ENCODE results near the gene TYSND1. TPM values are rescaled to one million over a fixed set of nuclear protein-coding genes. Genes with fewer than 3 reads are reported as not detected.

The TYSND1 gene
- total and polyA plus RNA-seq, 2 of the 13 experiments (the other 11 are each of a cell fraction or from before 2014, with no cell fraction given), result 3.3 to 8.9 TPM

DNA sequence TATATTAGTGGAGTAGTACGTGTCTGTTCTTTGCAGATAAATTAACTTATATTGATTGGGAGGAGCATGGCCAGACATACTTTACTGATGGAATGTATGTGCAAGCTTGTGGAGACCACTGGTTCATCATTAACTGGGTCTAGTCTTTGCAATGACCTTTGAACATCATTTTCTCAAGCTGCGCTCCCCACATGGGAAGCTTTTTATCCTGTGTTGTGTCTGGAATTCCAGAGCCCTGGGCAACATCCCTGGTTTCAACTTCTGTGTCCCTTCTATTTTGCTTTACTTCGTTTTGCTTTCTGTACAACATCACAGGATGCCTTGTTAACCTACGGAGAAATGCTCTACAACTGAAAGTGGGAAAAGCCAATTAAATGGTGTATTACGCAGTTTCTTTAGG is 55.5 kb downstream of the TYSND1 start (continued):
- TF ChIP-seq EP300 (IDR thresholded peaks at IDR 0.05; ENCODE audit: low read depth in 2 of 2, low read length in 2 of 2), result peak in 1 of 2 experiments; percentile 77; a peak in 2 of 4 replicates
- no peak; the same call in 1 of the 2 replicates for TF ChIP-seq EP300 (CRISPR knock-in tag; IDR thresholded peaks at IDR 0.05; ENCODE audit: borderline replicate concordance)
- TF ChIP-seq SALL1 (CRISPR knock-in tag; IDR thresholded peaks at IDR 0.05), result peak; percentile 80; the same call in 1 of the 2 replicates
- TF ChIP-seq, protein P1, sequence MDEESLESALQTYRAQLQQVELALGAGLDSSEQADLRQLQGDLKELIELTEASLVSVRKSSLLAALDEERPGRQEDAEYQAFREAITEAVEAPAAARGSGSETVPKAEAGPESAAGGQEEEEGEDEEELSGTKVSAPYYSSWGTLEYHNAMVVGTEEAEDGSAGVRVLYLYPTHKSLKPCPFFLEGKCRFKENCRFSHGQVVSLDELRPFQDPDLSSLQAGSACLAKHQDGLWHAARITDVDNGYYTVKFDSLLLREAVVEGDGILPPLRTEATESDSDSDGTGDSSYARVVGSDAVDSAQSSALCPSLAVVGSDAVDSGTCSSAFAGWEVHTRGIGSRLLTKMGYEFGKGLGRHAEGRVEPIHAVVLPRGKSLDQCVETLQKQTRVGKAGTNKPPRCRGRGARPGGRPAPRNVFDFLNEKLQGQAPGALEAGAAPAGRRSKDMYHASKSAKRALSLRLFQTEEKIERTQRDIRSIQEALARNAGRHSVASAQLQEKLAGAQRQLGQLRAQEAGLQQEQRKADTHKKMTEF (CRISPR knock-in tag; IDR thresholded peaks at IDR 0.05), result peak; percentile 68; the same call in 1 of the 2 replicates
- peak; percentile 74; the same call in 1 of the 2 replicates for TF ChIP-seq ZKSCAN8 (CRISPR knock-in tag; IDR thresholded peaks at IDR 0.05; ENCODE audit: borderline replicate concordance)
- TF ChIP-seq, protein P2, sequence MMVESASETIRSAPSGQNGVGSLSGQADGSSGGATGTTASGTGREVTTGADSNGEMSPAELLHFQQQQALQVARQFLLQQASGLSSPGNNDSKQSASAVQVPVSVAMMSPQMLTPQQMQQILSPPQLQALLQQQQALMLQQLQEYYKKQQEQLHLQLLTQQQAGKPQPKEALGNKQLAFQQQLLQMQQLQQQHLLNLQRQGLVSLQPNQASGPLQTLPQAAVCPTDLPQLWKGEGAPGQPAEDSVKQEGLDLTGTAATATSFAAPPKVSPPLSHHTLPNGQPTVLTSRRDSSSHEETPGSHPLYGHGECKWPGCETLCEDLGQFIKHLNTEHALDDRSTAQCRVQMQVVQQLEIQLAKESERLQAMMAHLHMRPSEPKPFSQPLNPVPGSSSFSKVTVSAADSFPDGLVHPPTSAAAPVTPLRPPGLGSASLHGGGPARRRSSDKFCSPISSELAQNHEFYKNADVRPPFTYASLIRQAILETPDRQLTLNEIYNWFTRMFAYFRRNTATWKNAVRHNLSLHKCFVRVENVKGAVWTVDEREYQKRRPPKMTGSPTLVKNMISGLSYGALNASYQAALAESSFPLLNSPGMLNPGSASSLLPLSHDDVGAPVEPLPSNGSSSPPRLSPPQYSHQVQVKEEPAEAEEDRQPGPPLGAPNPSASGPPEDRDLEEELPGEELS (CRISPR knock-in tag; IDR thresholded peaks at IDR 0.05), result peak; percentile 92
- TF ChIP-seq FOSL2 (CRISPR knock-in tag; IDR thresholded peaks at IDR 0.05), result peak; percentile 46; the same call in 1 of the 2 replicates
- TF ChIP-seq POLR2AphosphoS5 (IDR thresholded peaks at IDR 0.05; ENCODE audit: low read depth, low read length), result peak; percentile 55
- peak; percentile 71; the same call in 1 of the 2 replicates for TF ChIP-seq SOX5 (CRISPR knock-in tag; IDR thresholded peaks at IDR 0.05; ENCODE audit: borderline replicate concordance)
- no peak for TF ChIP-seq ATM (IDR thresholded peaks at IDR 0.05; ENCODE audit: borderline replicate concordance)
- peak; percentile 55; the same call in 1 of the 2 replicates for TF ChIP-seq ZFP1 (CRISPR knock-in tag; IDR thresholded peaks at IDR 0.05)
- no peak for TF ChIP-seq ZNF550 (CRISPR knock-in tag; IDR thresholded peaks at IDR 0.05; ENCODE audit: borderline replicate concordance)
- no peak for TF ChIP-seq XBP1 (CRISPR knock-in tag; IDR thresholded peaks at IDR 0.05)
- TF ChIP-seq XRCC5 (optimal IDR thresholded peaks at IDR 0.05; ENCODE audit: low read length), result peak; percentile 51
- TF ChIP-seq FOXJ3 (CRISPR knock-in tag; IDR thresholded peaks at IDR 0.05; ENCODE audit: borderline replicate concordance), result peak; percentile 77; the same call in 1 of the 2 replicates
- TF ChIP-seq DNMT3B (CRISPR knock-in tag; conservative IDR thresholded peaks at IDR 0.05), result no peak
- TF ChIP-seq DMAP1 (CRISPR knock-in tag; IDR thresholded peaks at IDR 0.05), result peak; percentile 67
- no peak for TF ChIP-seq NRL (CRISPR knock-in tag; IDR thresholded peaks at IDR 0.05; ENCODE audit: borderline replicate concordance)
- TF ChIP-seq, protein P3, sequence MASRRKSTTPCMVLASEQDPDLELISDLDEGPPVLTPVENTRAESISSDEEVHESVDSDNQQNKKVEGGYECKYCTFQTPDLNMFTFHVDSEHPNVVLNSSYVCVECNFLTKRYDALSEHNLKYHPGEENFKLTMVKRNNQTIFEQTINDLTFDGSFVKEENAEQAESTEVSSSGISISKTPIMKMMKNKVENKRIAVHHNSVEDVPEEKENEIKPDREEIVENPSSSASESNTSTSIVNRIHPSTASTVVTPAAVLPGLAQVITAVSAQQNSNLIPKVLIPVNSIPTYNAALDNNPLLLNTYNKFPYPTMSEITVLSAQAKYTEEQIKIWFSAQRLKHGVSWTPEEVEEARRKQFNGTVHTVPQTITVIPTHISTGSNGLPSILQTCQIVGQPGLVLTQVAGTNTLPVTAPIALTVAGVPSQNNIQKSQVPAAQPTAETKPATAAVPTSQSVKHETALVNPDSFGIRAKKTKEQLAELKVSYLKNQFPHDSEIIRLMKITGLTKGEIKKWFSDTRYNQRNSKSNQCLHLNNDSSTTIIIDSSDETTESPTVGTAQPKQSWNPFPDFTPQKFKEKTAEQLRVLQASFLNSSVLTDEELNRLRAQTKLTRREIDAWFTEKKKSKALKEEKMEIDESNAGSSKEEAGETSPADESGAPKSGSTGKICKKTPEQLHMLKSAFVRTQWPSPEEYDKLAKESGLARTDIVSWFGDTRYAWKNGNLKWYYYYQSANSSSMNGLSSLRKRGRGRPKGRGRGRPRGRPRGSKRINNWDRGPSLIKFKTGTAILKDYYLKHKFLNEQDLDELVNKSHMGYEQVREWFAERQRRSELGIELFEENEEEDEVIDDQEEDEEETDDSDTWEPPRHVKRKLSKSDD (CRISPR knock-in tag; IDR thresholded peaks at IDR 0.05; ENCODE audit: low read depth), result no peak
- TF ChIP-seq, protein P4, sequence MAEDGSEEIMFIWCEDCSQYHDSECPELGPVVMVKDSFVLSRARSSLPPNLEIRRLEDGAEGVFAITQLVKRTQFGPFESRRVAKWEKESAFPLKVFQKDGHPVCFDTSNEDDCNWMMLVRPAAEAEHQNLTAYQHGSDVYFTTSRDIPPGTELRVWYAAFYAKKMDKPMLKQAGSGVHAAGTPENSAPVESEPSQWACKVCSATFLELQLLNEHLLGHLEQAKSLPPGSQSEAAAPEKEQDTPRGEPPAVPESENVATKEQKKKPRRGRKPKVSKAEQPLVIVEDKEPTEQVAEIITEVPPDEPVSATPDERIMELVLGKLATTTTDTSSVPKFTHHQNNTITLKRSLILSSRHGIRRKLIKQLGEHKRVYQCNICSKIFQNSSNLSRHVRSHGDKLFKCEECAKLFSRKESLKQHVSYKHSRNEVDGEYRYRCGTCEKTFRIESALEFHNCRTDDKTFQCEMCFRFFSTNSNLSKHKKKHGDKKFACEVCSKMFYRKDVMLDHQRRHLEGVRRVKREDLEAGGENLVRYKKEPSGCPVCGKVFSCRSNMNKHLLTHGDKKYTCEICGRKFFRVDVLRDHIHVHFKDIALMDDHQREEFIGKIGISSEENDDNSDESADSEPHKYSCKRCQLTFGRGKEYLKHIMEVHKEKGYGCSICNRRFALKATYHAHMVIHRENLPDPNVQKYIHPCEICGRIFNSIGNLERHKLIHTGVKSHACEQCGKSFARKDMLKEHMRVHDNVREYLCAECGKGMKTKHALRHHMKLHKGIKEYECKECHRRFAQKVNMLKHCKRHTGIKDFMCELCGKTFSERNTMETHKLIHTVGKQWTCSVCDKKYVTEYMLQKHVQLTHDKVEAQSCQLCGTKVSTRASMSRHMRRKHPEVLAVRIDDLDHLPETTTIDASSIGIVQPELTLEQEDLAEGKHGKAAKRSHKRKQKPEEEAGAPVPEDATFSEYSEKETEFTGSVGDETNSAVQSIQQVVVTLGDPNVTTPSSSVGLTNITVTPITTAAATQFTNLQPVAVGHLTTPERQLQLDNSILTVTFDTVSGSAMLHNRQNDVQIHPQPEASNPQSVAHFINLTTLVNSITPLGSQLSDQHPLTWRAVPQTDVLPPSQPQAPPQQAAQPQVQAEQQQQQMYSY (CRISPR knock-in tag; IDR thresholded peaks at IDR 0.05), result no peak
- no peak for TF ChIP-seq SMARCE1 (IDR thresholded peaks at IDR 0.05; ENCODE audit: borderline replicate concordance)

Measured in HepG2 (cell line).